Panc1 (cell line): Measurements from ENCODE around the gene RRBP1. TPM values are rescaled to one million over a fixed set of nuclear protein-coding genes. Genes with fewer than 3 reads are reported as not detected.

Experiments
- ATAC-seq: fragments of 200-7000 bp; cut with Tn5 transposase; 2 replicates; pipeline ENCODE4 v1.9.1; 2020; ENCODE audit warnings: mild to moderate bottlenecking, moderate library complexity
- BruUV-seq: library from RNA; stranded (reverse); fragments of 400-500 nt; replicated peaks from 2 replicates; lab custom pipeline; 2021; lab: Mats Ljungman, UMichigan
- CTCF ChIA-PET: fragments of 300-600 bp; sonication (Branson Sonifier 250); formaldehyde crosslinking; loops from one replicate; lab custom pipeline; 2022; ENCODE audit warnings: antibody characterized with exemption; lab: Charles Lee
- POLR2A ChIA-PET: fragments of 300-600 bp; sonication (Branson Sonifier 250); formaldehyde crosslinking; loops from one replicate; lab custom pipeline; 2022; ENCODE audit warnings: antibody characterized with exemption; lab: Charles Lee
- DNase-seq: peaks from one replicate; pipeline ENCODE4 v3.0.0-alpha.2; 2010; ENCODE audit warnings: low read depth, low spot score
- H3K27ac ChIP-seq: 2 replicates; pipeline ENCODE4 v1.5.1; 2011; ENCODE audit warnings: mild to moderate bottlenecking, low read length, inconsistent platforms
- H3K27me3 ChIP-seq: fragments of 200-500 bp; sonication (Bioruptor generic); 2 replicates; pipeline ENCODE4 v1.6.0; 2014; ENCODE audit warnings: low read length, inconsistent platforms; ENCODE audit not compliant: control insufficient read depth, insufficient read depth
- H3K36me3 ChIP-seq: fragments of 200-500 bp; sonication (Bioruptor generic); 2 replicates; pipeline ENCODE4 v1.5.1; 2014; ENCODE audit warnings: inconsistent platforms, mild to moderate bottlenecking, low read length, moderate library complexity; ENCODE audit not compliant: control insufficient read depth, insufficient read depth
- H3K4me1 ChIP-seq: 2 replicates; pipeline ENCODE4 v1.5.1; 2011; ENCODE audit warnings: inconsistent platforms, mild to moderate bottlenecking, low read length, moderate library complexity; ENCODE audit not compliant: control insufficient read depth, insufficient read depth
- H3K4me3 ChIP-seq, 2 experiments: 2 replicates each; pipeline ENCODE4 v1.5.1; 2011 to 2012; ENCODE audit warnings: low read depth in 2 of 2, low read length in 2 of 2, mild to moderate bottlenecking in 2 of 2, inconsistent platforms in 1 of 2, moderate library complexity in 1 of 2
- H3K9me3 ChIP-seq: fragments of 200-500 bp; sonication (Bioruptor generic); 2 replicates; pipeline ENCODE4 v1.5.1; 2014; ENCODE audit warnings: low read depth, mild to moderate bottlenecking, inconsistent platforms, low read length, moderate library complexity; ENCODE audit not compliant: control insufficient read depth, insufficient read depth
- POLR2AphosphoS5 ChIP-seq: IDR thresholded peaks from 2 replicates; pipeline ENCODE4 v1.6.1; 2012; ENCODE audit warnings: mild to moderate bottlenecking, low read depth, low read length, moderate library complexity
- SIN3A ChIP-seq: IDR thresholded peaks from 2 replicates; pipeline ENCODE4 v1.6.1; 2012; ENCODE audit warnings: low read depth, mild to moderate bottlenecking, low read length, moderate library complexity, borderline replicate concordance; ENCODE audit not compliant: insufficient read depth
- TCF7L2 ChIP-seq: IDR thresholded peaks from 2 replicates; pipeline ENCODE4 v1.6.1; 2011; ENCODE audit warnings: mild to moderate bottlenecking, low read depth, low read length, inconsistent platforms
- in situ Hi-C: cut with HindIII; loops from 2 replicates; pipeline ENCODE4 v1.10.0; 2016; ENCODE audit warnings: low sequenced_read_pairs, low pct_unique_long_range_greater_than_20kb
- intact Hi-C: fragments of 100-400 bp; cut with micrococcal nuclease; formaldehyde crosslinking; loops from one replicate; pipeline ENCODE4 v1.10.0; 2022; ENCODE audit not compliant: unreplicated experiment
- total RNA-seq: library from RNA; stranded (reverse); gene quantifications from one replicate; pipeline ENCODE4 v1.2.1, GENCODE V29; 2021; ENCODE audit not compliant: unreplicated experiment
- TF ChIP-seq, protein P1 (sequence below): fragments of 450-650 bp; IDR thresholded peaks from 2 replicates; pipeline ENCODE4 v1.5.1; 2017; ENCODE audit warnings: mild to moderate bottlenecking
- TF ChIP-seq, protein P2 (sequence below), 2 experiments: IDR thresholded peaks; 2 replicates each; pipeline ENCODE4 v1.6.1; 2011 to 2012; ENCODE audit warnings: low read depth in 2 of 2, control low read depth in 1 of 2, low read length in 1 of 2, mild to moderate bottlenecking in 1 of 2, moderate library complexity in 1 of 2; ENCODE audit not compliant: insufficient read depth in 1 of 2

The RRBP1 gene
- total RNA-seq, 1 experiment from 2014 or later = 152 TPM

DNA sequence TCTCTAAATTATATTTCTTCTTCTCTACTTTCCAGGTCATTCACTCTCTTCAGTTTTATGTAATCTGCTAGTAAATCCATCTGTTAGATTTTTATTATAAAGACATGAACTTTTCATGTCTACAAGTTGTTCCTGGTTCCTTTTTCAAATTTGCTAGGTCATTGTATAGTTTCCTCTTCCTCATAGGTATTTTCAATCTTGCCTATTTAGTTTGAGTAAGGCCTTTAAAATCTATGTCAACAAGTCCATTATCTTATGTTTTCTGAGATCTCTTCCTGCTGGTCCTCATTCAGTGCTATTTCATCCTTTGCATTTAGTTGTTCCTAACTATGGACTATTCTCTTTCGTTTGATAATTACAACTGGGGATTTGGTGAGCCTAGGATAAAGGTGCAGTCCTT is 11.0 kb downstream of the RRBP1 start:
- intact Hi-C loops = no loop called here
- ATAC-seq (no peak), DNase-seq (no peak)
- Histone ChIP-seq H3K36me3 (no peaks in the 10 kb centered on the region; the same call in 1 of the 2 replicates), H3K27me3 (no peaks in the 10 kb centered on the region), H3K9me3 (no peaks in the 10 kb centered on the region), H3K4me1 (0 out of 2 replicates have a peak, but pooled peaks cover 3% of the 10 kb centered on the region), H3K4me3 (no peak overlapping the region), H3K27ac (no peak overlapping the region)
- in situ Hi-C loops = no loop called here
- TF ChIP-seq, protein P1, sequence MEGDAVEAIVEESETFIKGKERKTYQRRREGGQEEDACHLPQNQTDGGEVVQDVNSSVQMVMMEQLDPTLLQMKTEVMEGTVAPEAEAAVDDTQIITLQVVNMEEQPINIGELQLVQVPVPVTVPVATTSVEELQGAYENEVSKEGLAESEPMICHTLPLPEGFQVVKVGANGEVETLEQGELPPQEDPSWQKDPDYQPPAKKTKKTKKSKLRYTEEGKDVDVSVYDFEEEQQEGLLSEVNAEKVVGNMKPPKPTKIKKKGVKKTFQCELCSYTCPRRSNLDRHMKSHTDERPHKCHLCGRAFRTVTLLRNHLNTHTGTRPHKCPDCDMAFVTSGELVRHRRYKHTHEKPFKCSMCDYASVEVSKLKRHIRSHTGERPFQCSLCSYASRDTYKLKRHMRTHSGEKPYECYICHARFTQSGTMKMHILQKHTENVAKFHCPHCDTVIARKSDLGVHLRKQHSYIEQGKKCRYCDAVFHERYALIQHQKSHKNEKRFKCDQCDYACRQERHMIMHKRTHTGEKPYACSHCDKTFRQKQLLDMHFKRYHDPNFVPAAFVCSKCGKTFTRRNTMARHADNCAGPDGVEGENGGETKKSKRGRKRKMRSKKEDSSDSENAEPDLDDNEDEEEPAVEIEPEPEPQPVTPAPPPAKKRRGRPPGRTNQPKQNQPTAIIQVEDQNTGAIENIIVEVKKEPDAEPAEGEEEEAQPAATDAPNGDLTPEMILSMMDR = no peak
- no peak for TF ChIP-seq TCF7L2
- no TSS peak for BruUV-seq
- ChIA-PET POLR2A (no interaction called here), CTCF (no interaction called here)

DNA sequence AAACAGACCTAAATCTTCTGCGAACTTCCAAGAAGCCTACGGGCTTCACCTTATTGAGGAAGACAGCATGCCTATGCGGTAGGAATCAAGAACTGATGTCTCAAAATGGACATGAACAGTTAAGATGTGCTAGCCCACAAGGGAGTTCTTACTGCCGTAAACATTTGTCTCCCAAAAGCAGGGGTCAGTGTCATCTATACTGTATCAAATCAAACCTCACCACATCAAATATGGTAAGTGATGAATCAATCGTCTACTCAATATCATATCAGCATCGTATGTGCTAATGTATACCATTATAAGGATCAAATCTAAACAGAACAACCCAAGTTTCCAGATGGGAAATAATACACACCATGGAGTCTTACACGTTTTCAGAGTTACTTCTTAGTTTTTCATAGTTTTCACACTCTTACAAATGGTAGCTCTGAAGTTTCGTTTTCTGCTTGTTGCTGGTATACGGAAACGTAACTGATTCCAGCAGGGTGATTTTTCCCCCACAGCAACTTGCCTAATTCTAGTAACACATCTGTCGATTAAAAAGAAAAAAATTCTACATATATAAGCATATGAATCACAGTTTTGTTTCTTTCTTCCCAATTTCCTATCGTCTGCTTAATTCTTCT is 12.6 kb downstream of the RRBP1 start:
- BruUV-seq = no TSS peak
- Histone ChIP-seq H3K27ac (no peak overlapping the region), H3K27me3 (no peaks in the 10 kb centered on the region), H3K9me3 (no peaks in the 10 kb centered on the region), H3K36me3 (no peaks in the 10 kb centered on the region; the same call in 1 of the 2 replicates), H3K4me3 (no peak overlapping the region), H3K4me1 (no peaks in the 10 kb centered on the region)
- ChIA-PET POLR2A (no interaction called here), CTCF (no interaction called here)
- in situ Hi-C loops = no loop called here
- ATAC-seq (no peak), DNase-seq (no peak)
- intact Hi-C loops = no loop called here
- no peak for TF ChIP-seq SIN3A
- TF ChIP-seq, protein P2, sequence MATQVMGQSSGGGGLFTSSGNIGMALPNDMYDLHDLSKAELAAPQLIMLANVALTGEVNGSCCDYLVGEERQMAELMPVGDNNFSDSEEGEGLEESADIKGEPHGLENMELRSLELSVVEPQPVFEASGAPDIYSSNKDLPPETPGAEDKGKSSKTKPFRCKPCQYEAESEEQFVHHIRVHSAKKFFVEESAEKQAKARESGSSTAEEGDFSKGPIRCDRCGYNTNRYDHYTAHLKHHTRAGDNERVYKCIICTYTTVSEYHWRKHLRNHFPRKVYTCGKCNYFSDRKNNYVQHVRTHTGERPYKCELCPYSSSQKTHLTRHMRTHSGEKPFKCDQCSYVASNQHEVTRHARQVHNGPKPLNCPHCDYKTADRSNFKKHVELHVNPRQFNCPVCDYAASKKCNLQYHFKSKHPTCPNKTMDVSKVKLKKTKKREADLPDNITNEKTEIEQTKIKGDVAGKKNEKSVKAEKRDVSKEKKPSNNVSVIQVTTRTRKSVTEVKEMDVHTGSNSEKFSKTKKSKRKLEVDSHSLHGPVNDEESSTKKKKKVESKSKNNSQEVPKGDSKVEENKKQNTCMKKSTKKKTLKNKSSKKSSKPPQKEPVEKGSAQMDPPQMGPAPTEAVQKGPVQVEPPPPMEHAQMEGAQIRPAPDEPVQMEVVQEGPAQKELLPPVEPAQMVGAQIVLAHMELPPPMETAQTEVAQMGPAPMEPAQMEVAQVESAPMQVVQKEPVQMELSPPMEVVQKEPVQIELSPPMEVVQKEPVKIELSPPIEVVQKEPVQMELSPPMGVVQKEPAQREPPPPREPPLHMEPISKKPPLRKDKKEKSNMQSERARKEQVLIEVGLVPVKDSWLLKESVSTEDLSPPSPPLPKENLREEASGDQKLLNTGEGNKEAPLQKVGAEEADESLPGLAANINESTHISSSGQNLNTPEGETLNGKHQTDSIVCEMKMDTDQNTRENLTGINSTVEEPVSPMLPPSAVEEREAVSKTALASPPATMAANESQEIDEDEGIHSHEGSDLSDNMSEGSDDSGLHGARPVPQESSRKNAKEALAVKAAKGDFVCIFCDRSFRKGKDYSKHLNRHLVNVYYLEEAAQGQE (IDR thresholded peaks at IDR 0.05; ENCODE audit: insufficient read depth in 1 of 2, low read depth in 2 of 2, low read length in 1 of 2) = no peak
- TF ChIP-seq, protein P1 = no peak
- TF ChIP-seq TCF7L2 = no peak
- no peak for TF ChIP-seq POLR2AphosphoS5
